Activated CD4-positive, CD25-positive, alpha-beta regulatory T cell treated with anti-CD3 and anti-CD28 coated beads, Interleukin-2, amount 50 U/mL, for 16 hours (primary cell): ENCODE measurements around the gene SOX10.
"Not testable (repeated sequence)": the region's sequence is repeated elsewhere in the genome, so short reads cannot be mapped to it uniquely, and the experiment has no call there.

Experiments
- DNase-seq: peaks from one replicate; pipeline ENCODE4 v3.0.0-alpha.2; 2020; ENCODE audit warnings: low read depth, low spot score

Gene SOX10

GRCh38 chr22:37986371-37986770 is 2.0 kb upstream of the SOX10 start:
- DNase-seq, result no peak

- no peak for DNase-seq
These were observed 1.5 kb upstream of the SOX10 start for GRCh38 chr22:37985751-37986281.

- DNase-seq, result no peak
These were observed 763 bp upstream of the SOX10 start for GRCh38 chr22:37985050-37985585.

- no peak for DNase-seq
These were observed 1.2 kb downstream of the SOX10 start for GRCh38 chr22:37982938-37983859.

- no peak for DNase-seq
These were observed 2.1 kb downstream of the SOX10 start for GRCh38 chr22:37982151-37982785.

- no peak for DNase-seq
These were observed 2.9 kb downstream of the SOX10 start for GRCh38 chr22:37981282-37982011.

- DNase-seq, result no peak
These were observed 4.6 kb downstream of the SOX10 start for GRCh38 chr22:37979782-37980181.

GRCh38 chr22:37976547-37976946 is 7.8 kb downstream of the SOX10 start:
- no peak for DNase-seq

- DNase-seq, result not testable (repeated sequence)
These were observed 8.3 kb downstream of the SOX10 start for GRCh38 chr22:37976022-37976421.

- DNase-seq, result no peak
These were observed 9.2 kb downstream of the SOX10 start for GRCh38 chr22:37975153-37975552.

- no peak for DNase-seq
These were observed 10.8 kb downstream of the SOX10 start for GRCh38 chr22:37973271-37974170.

GRCh38 chr22:37972527-37972926 is 11.8 kb downstream of the SOX10 start:
- DNase-seq, result no peak

GRCh38 chr22:37971475-37972434 is 12.6 kb downstream of the SOX10 start:
- DNase-seq, result no peak

GRCh38 chr22:37970864-37971263 is 13.5 kb downstream of the SOX10 start:
- DNase-seq, result no peak

GRCh38 chr22:37968452-37969251 is 15.7 kb downstream of the SOX10 start:
- no peak for DNase-seq

GRCh38 chr22:37967637-37968451 is 16.5 kb downstream of the SOX10 start:
- no peak for DNase-seq

- DNase-seq, result no peak
These were observed 17.2 kb downstream of the SOX10 start for GRCh38 chr22:37967147-37967546.
